HCT116 (cell line): ENCODE results near the gene DOP1B.

Experiments
- CBX3 ChIP-seq: IDR thresholded peaks from 2 replicates; pipeline ENCODE4 v1.6.1; 2012; ENCODE audit warnings: low read depth
- POLR2A ChIP-seq: IDR thresholded peaks from 2 replicates; pipeline ENCODE4 v1.7.0; 2011; ENCODE audit warnings: borderline replicate concordance; ENCODE audit not compliant: insufficient read depth, insufficient read length; ENCODE audit errors: extremely low read depth
- TF ChIP-seq, protein P1 (sequence below), 3 experiments: fragments of 200-600 bp in 1 of 3; sonication (generic) in 1 of 3; IDR thresholded peaks in 2 of 3; conservative IDR thresholded peaks in 1 of 3; 2 replicates each; pipeline ENCODE4 v1.5.1; 2012 to 2017; ENCODE audit warnings: low read depth in 2 of 3, low read length in 2 of 3, antibody characterized with exemption in 1 of 3, borderline replicate concordance in 1 of 3, control low read depth in 1 of 3, mild to moderate bottlenecking in 1 of 3, mixed read lengths in 1 of 3, mixed run types in 1 of 3, moderate library complexity in 1 of 3; ENCODE audit not compliant: insufficient read depth in 1 of 3

DNA sequence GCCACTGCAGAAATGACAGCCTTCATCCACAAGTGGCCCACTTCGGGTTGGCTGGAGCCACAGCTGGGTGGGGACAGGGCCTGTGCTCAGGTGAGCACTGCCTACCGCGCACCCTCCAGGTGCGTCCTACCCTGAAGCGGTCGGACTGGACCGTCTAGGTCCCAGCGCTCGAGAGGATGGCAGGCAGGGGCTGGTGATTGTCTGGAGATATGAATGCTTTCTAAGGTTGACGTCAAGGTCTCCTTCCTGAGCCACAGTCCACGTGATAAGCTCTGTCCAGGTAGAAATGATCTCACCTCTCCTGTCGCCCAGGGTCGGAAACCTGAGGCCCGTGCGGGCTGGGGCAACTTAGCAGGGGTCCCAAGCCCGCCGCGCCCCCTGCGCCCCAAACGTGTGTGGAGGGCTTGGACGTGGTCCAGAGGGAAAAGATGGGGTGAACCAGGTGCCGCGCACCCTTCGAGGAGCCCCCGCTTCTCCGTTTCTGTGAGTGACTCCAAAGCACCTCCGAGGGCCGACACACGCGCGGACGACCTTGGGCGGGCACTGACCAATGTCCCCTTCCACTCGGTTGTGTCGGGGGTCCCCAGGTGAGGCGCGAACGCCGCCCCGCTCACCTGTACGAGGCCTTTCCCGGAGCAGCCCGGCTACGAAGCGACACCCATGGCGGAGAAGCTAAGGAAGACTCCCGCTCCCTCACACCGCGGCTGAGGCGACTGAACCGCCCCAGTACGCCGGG, 853 bp upstream of the DOP1B start:
- TF ChIP-seq, protein P1, sequence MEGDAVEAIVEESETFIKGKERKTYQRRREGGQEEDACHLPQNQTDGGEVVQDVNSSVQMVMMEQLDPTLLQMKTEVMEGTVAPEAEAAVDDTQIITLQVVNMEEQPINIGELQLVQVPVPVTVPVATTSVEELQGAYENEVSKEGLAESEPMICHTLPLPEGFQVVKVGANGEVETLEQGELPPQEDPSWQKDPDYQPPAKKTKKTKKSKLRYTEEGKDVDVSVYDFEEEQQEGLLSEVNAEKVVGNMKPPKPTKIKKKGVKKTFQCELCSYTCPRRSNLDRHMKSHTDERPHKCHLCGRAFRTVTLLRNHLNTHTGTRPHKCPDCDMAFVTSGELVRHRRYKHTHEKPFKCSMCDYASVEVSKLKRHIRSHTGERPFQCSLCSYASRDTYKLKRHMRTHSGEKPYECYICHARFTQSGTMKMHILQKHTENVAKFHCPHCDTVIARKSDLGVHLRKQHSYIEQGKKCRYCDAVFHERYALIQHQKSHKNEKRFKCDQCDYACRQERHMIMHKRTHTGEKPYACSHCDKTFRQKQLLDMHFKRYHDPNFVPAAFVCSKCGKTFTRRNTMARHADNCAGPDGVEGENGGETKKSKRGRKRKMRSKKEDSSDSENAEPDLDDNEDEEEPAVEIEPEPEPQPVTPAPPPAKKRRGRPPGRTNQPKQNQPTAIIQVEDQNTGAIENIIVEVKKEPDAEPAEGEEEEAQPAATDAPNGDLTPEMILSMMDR (IDR thresholded peaks at IDR 0.05 in 2 of 3, conservative IDR thresholded peaks at IDR 0.05 in 1 of 3; ENCODE audit: borderline replicate concordance in 1 of 3, insufficient read depth in 1 of 3, low read depth in 2 of 3, low read length in 2 of 3): no peak
- TF ChIP-seq CBX3 (no peak), POLR2A (no peak)
